PC-9 (cell line): ENCODE measurements around the gene SLC1A7. TPM values are rescaled to one million over a fixed set of nuclear protein-coding genes. Genes with fewer than 3 reads are reported as not detected.

Experiments used
- BruUV-seq: library from RNA; stranded (reverse); fragments of 400-500 nt; replicated peaks from 2 replicates; lab custom pipeline; 2021; lab: Mats Ljungman, UMichigan
- CTCF ChIA-PET: fragments of 300-600 bp; sonication (Branson Sonifier 250); formaldehyde crosslinking; loops from one replicate; lab custom pipeline; 2022; ENCODE audit warnings: antibody characterized with exemption; lab: Charles Lee
- POLR2A ChIA-PET: fragments of 300-600 bp; sonication (Branson Sonifier 250); formaldehyde crosslinking; loops from one replicate; lab custom pipeline; 2022; ENCODE audit warnings: antibody characterized with exemption; ENCODE audit not compliant: unreplicated experiment; lab: Charles Lee
- DNase-seq, 2 experiments: peaks; one replicate each; pipeline versions ENCODE4 v3.0.0 to v3.0.0-alpha.2; 2015 to 2022; ENCODE audit warnings: mixed read lengths in 1 of 2
- H2AFZ ChIP-seq: fragments of 200-600 bp; sonication (generic); 2 replicates; pipeline ENCODE4 v1.8.1; 2017; ENCODE audit warnings: antibody characterized with exemption
- H3F3A ChIP-seq: fragments of 200-600 bp; sonication (generic); 2 replicates; pipeline ENCODE4 v1.8.1; 2017; ENCODE audit warnings: antibody characterized with exemption, mild to moderate bottlenecking, low read depth; ENCODE audit not compliant: insufficient read depth
- H3K27ac ChIP-seq: fragments of 200-600 bp; sonication (generic); 2 replicates; pipeline ENCODE4 v1.6.1; 2016; ENCODE audit warnings: mixed run types
- H3K27me3 ChIP-seq: fragments of 200-600 bp; sonication (generic); 2 replicates; pipeline ENCODE4 v1.6.1; 2016; ENCODE audit warnings: low read depth, mixed run types; ENCODE audit not compliant: insufficient read depth
- H3K36me3 ChIP-seq: fragments of 200-600 bp; sonication (generic); 2 replicates; pipeline ENCODE4 v1.6.1; 2016; ENCODE audit warnings: low read depth, mixed run types
- H3K4me1 ChIP-seq: fragments of 200-600 bp; sonication (generic); replicated peaks from 2 replicates; pipeline ENCODE4 v1.6.1; 2016; ENCODE audit warnings: mixed run types; ENCODE audit not compliant: insufficient read depth
- H3K4me2 ChIP-seq: fragments of 200-600 bp; sonication (generic); 2 replicates; pipeline ENCODE4 v1.6.1; 2017; ENCODE audit warnings: mixed run types
- H3K4me3 ChIP-seq: fragments of 200-600 bp; sonication (generic); 2 replicates; pipeline ENCODE4 v1.6.1; 2016; ENCODE audit warnings: mixed run types
- H3K79me2 ChIP-seq: fragments of 200-600 bp; sonication (generic); 2 replicates; pipeline ENCODE4 v1.6.1; 2017; ENCODE audit warnings: low read depth, mixed run types
- H3K9me2 ChIP-seq: fragments of 200-600 bp; sonication (generic); 2 replicates; pipeline ENCODE4 v1.8.1; 2017; ENCODE audit warnings: mild to moderate bottlenecking; ENCODE audit not compliant: insufficient read depth
- H3K9me3 ChIP-seq: fragments of 200-600 bp; sonication (generic); 2 replicates; pipeline ENCODE4 v1.8.1; 2016; ENCODE audit warnings: low read depth; ENCODE audit not compliant: insufficient read depth
- H4K20me1 ChIP-seq: fragments of 200-600 bp; sonication (generic); 2 replicates; pipeline ENCODE4 v1.8.1; 2017; ENCODE audit not compliant: insufficient read depth
- CTCF ChIP-seq: fragments of 200-600 bp; sonication (generic); conservative IDR thresholded peaks from 2 replicates; pipeline ENCODE4 v1.6.1; 2017; ENCODE audit warnings: mixed run types, antibody characterized with exemption, mild to moderate bottlenecking, moderate library complexity
- EZH2 ChIP-seq: fragments of 200-600 bp; sonication (generic); IDR thresholded peaks from 2 replicates; pipeline ENCODE4 v1.8.0; 2017; ENCODE audit warnings: antibody characterized with exemption, low read depth
- intact Hi-C: fragments of 100-400 bp; cut with micrococcal nuclease; formaldehyde crosslinking; loops from one replicate; pipeline ENCODE4 v1.10.0; 2022; ENCODE audit not compliant: unreplicated experiment
- total RNA-seq: library from RNA; stranded (reverse); gene quantifications from 2 replicates; pipeline ENCODE4 v1.2.3, GENCODE V29; 2021

SLC1A7 gene
- total RNA-seq, 1 experiment from 2014 or later, result not detected

- no peak for TF ChIP-seq CTCF
- H3K36me3 ChIP-seq, result no peaks in the 10 kb centered on the region
- no peaks in the 10 kb centered on the region for H3K79me2 ChIP-seq
- intact Hi-C loops, result no loop called here
- no peaks in the 10 kb centered on the region for H3K27me3 ChIP-seq
- no peak overlapping the region for H3K4me2 ChIP-seq
- no peak overlapping the region for H3K4me3 ChIP-seq
- ChIA-PET POLR2A (interaction anchor here (0.6 kb wide), 1 partner anchor 1080 kb away, joined by 6 read pairs; the partner anchor contains the start of gene TXNDC12), CTCF (no interaction called here)
- H3F3A ChIP-seq, result peaks cover 12% of the 10 kb centered on the region; the same call in 1 of the 2 replicates
- H3K9me3 ChIP-seq, result peaks cover 4% of the 10 kb centered on the region
- peaks cover 12% of the 10 kb centered on the region for H3K4me1 ChIP-seq
- DNase-seq, result peak in 1 of 2 experiments; percentile 43
- BruUV-seq, result no TSS peak
- no peak overlapping the region for H2AFZ ChIP-seq
- no peak overlapping the region for H3K27ac ChIP-seq
- H3K9me2 ChIP-seq, result no peaks in the 10 kb centered on the region
- H4K20me1 ChIP-seq, result no peaks in the 10 kb centered on the region
Measured at GRCh38 chr1:53135735-53136114, 6.7 kb downstream of the SLC1A7 start.

GRCh38 chr1:53134961-53135734 is 7.3 kb downstream of the SLC1A7 start:
- ChIA-PET POLR2A (no interaction called here), CTCF (no interaction called here)
- TF ChIP-seq CTCF, result no peak
- no peak for TF ChIP-seq EZH2
- no peaks in the 10 kb centered on the region for H3K27me3 ChIP-seq
- H4K20me1 ChIP-seq, result no peaks in the 10 kb centered on the region
- no peak overlapping the region for H3K4me3 ChIP-seq
- peaks cover 6% of the 10 kb centered on the region; the same call in 1 of the 2 replicates for H3F3A ChIP-seq
- BruUV-seq, result no TSS peak
- no peak overlapping the region for H2AFZ ChIP-seq
- no peaks in the 10 kb centered on the region for H3K36me3 ChIP-seq
- DNase-seq, result no peak
- H3K27ac ChIP-seq, result no peak overlapping the region
- H3K4me2 ChIP-seq, result no peak overlapping the region
- no peaks in the 10 kb centered on the region for H3K79me2 ChIP-seq
- intact Hi-C loops, result no loop called here
- peaks cover 4% of the 10 kb centered on the region for H3K9me3 ChIP-seq
- H3K4me1 ChIP-seq, result peaks cover 8% of the 10 kb centered on the region
- H3K9me2 ChIP-seq, result no peaks in the 10 kb centered on the region

GRCh38 chr1:53134042-53134485 is 8.4 kb downstream of the SLC1A7 start:
- intact Hi-C loops, result no loop called here
- ChIA-PET CTCF (no interaction called here), POLR2A (no interaction called here)
- no TSS peak for BruUV-seq
- Histone ChIP-seq H3K27ac (no peak overlapping the region), H3K4me1 (no peaks in the 10 kb centered on the region), H2AFZ (no peak overlapping the region), H4K20me1 (no peaks in the 10 kb centered on the region), H3F3A (no peaks in the 10 kb centered on the region), H3K4me3 (no peak overlapping the region), H3K9me3 (peaks cover 4% of the 10 kb centered on the region), H3K27me3 (no peaks in the 10 kb centered on the region), H3K9me2 (no peaks in the 10 kb centered on the region), H3K36me3 (no peaks in the 10 kb centered on the region), H3K4me2 (no peak overlapping the region), H3K79me2 (no peaks in the 10 kb centered on the region)
- TF ChIP-seq EZH2, result no peak
- no peak for TF ChIP-seq CTCF
- no peak for DNase-seq
